GM18502 (cell line): Measurements from ENCODE around the gene GYS1.
"Not testable (repeated sequence)": the region's sequence is repeated elsewhere in the genome, so short reads cannot be mapped to it uniquely, and the experiment has no call there.

ENCODE experiments used
- ATAC-seq: cut with Tn5 transposase; IDR thresholded peaks from one replicate; pipeline ENCODE4 v1.9.1; 2021; ENCODE audit warnings: mild to moderate bottlenecking; ENCODE audit not compliant: unreplicated experiment, poor library complexity

Gene GYS1

GRCh38 chr19:49018388-49019241 is 25.5 kb upstream of the GYS1 start:
- ATAC-seq = not testable (repeated sequence)

GRCh38 chr19:49017666-49018351 is 24.7 kb upstream of the GYS1 start:
- no peak for ATAC-seq

GRCh38 chr19:49017041-49017665 is 24.0 kb upstream of the GYS1 start, which contains the start of gene LHB:
TSS of gene LHB (minus strand) at chr19:49017091. CDS start at chr19:49017081, 10 bp downstream.
- ATAC-seq = no peak

GRCh38 chr19:49016067-49016839 is 23.1 kb upstream of the GYS1 start:
- ATAC-seq = no peak

DNA sequence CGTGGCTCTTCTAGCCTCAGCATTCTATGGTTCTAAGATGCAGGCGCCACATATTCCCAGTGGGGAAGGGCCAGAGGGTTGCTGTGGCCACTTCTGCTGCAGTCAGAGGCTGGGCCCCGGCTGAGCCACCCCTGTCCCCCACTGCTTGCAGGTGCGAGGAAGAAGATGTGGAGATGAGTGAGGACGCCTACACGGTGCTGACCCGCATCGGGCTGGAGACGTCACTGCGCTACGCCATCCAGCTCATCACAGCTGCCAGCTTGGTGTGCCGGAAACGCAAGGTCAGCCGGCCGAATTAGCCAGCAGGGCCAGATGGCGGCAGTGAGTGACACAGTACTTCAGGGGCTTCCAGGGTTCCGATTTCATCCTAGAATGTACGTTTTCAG is 21.8 kb upstream of the GYS1 start:
- no peak for ATAC-seq

DNA sequence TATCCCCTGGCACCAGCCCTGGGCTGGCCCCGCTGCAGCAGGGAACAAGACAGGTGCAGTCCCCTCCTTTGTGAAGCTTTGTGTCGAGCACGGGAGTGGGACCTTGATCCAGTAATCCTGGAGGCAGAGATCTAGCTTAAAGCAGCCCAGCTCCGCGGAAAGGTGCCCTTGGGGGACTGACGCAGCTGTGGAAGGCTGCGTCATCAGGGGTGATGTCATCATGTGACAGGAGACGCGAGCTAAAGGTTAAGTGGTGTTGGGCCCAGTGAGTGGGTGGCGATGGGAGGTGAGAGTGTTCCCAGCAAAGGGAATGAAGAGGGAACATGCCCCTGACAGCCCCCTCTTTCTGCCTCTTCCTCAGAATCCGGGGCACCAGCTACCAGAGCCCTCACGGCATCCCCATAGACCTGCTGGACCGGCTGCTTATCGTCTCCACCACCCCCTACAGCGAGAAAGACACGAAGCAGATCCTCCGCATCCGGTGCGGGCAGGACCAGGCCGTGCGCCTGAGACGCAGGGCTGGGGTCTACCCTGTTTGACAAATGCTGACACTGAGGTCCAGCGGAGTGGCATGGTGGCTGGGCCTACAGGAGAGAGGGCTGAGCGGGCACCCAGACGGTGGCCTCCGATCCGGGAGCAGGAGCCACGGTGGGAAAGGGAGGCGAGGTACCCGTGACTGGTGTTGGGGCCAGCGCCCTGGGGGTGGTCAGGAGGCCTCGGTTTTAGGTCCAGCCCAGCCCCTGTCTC is 21.2 kb upstream of the GYS1 start:
- ATAC-seq = no peak

GRCh38 chr19:49011194-49011593 is 18.1 kb upstream of the GYS1 start:
- ATAC-seq = no peak

- ATAC-seq = no peak
These were observed 17.3 kb upstream of the GYS1 start for GRCh38 chr19:49010453-49010852.

DNA sequence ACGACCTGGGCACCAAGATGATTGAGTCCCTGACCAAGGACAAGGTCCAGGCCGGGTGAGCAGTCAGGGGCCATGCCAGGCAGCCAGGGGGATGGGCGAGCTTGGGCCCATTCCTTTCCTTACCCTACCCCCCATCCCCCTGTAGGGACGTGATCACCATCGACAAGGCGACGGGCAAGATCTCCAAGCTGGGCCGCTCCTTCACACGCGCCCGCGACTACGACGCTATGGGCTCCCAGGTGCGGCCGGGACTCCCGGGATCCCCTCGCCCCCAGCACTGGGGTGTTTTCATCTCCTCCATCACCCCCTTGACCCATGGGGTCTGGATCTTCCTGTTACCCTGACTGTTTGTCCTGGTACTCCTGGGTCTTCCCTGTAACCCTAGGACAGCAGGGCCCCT is 16.7 kb upstream of the GYS1 start:
- ATAC-seq = no peak

DNA sequence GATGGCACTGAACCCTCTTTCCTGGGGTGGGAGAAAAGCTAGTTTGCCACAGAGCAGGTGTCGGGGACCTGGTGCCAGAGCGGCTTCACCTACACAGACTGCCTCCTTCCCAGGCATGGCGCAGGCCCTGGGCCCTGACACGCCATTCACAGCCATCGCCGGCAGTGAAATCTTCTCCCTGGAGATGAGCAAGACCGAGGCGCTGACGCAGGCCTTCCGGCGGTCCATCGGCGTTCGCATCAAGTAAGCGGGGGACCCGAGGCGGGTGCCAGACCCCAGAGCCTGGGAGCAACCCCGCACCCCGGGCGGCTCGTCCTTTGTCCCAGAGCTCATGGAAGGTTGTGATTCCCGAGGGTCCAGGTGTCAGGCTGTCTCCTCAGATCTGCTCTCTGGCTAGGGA is 13.8 kb upstream of the GYS1 start:
- ATAC-seq = no peak

GRCh38 chr19:49004964-49005614 is 12.0 kb upstream of the GYS1 start:
- ATAC-seq = no peak

GRCh38 chr19:49004133-49004532 is 11.0 kb upstream of the GYS1 start:
- no peak for ATAC-seq

DNA sequence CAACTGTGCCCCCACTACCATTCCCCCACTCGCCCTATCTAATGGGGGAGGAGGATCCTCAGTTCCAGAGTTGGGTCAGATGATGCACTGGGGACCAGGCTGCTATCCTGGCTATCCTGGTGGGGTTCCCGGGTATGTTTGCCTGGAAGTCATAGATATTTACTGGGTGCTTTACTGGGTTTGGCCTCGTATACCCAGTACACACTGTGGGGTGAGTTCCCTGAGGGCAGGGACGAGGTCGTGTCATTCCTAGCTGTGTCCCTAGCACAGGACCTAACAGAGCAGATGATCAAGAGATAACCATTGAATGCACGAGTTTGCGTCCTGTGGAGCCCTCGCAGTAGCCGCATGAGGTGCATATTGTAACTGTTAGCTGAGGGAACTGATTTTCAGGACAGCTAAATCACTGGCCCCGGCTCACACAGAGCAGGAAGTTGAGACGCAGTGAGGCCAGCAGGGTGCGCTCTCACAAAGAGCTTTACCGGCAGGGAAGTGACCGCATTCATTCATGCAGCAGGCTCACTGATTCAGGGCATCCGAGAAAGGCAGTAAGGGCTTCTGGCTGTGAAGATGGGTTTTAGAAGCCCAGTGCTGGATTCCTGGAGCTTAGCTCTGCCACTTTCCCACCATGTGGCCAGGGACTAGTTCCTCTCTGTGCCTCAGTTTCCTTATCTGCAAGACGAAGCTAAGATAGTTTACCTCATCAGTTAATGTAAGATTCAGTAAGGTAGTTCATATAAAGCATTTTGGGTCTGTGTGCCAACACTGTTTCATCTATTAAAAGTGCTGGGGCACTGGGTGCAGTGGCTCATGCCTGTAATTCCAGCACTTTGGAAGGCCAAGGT is 6.6 kb upstream of the GYS1 start:
- no peak for ATAC-seq

DNA sequence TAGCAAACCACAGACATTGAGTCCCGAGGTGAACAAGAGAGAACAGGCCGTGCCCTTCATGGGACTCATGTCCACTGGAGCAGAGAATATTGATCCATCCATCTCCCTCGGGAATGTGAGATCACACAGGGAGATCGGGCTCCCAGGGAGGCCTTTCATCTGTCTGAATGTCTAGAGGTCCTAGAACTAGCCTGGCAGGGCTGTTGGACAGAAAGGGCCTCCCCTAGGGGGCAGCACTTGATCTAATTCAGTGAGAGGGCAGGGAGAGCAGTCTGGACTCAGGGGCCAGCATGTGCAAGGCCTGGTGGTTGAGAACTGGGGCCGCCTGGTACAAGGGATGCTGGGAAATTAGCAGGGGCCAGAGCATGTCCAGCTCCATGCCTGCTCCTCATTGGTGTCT is 4.9 kb upstream of the GYS1 start:
- no peak for ATAC-seq

GRCh38 chr19:48994035-48994386 is 902 bp upstream of the GYS1 start:
- ATAC-seq = no peak

DNA sequence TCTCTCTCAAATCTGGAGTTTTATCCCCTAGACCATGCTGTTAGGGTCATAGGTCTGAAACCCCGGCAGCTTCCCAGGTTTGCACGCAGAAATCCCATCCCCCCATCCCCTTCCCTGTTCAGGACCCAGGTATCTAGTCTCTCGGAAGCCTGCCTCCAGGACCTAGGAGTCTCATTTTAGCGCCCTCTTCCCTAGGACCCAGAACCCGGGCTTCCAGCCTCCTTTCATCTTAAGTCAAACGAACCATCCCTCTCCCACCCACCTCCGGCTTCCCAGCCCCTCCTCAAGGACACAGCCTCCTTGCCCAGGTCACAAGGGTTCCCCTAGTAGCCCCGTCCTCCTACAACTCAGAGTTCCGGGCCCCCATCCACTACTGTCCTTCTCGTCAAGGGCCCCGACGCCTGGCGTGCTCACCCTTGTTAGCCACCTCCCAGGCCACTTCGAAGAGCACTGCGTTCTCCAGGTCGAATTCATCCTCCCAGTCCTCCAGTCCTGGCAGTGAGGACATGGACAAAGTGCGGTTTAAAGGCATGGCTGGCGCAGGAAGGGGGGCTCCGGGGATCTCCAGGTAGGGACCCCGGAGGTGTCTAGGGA is 431 bp downstream of the GYS1 start:
- ATAC-seq = no peak

- no peak for ATAC-seq
These were observed 1.1 kb downstream of the GYS1 start for GRCh38 chr19:48991873-48992580.
